Measurements from ENCODE around the gene RIMBP2.
"Not testable (repeated sequence)": the region's sequence is repeated elsewhere in the genome, so short reads cannot be mapped to it uniquely, and the experiment has no call there.

RIMBP2 gene

GRCh38 chr12:130650131-130650530 lies 66.0 kb downstream of the RIMBP2 start:
- no peak for DNase-seq

GRCh38 chr12:130649101-130650045 lies 66.7 kb downstream of the RIMBP2 start:
- DNase-seq = no peak

GRCh38 chr12:130647814-130648213 lies 68.3 kb downstream of the RIMBP2 start:
- no peak for DNase-seq

GRCh38 chr12:130646716-130647370 lies 69.3 kb downstream of the RIMBP2 start:
- no peak for DNase-seq

GRCh38 chr12:130646191-130646590 lies 69.9 kb downstream of the RIMBP2 start:
- DNase-seq = not testable (repeated sequence)

- no peak for DNase-seq
Observed at GRCh38 chr12:130645751-130646150, 70.3 kb downstream of the RIMBP2 start.

- DNase-seq = no peak
Observed at GRCh38 chr12:130644566-130644965, 71.5 kb downstream of the RIMBP2 start.

- DNase-seq = no peak
Observed at GRCh38 chr12:130644146-130644545, 72.0 kb downstream of the RIMBP2 start.

- DNase-seq = no peak
Observed at GRCh38 chr12:130642856-130643255, 73.2 kb downstream of the RIMBP2 start.

GRCh38 chr12:130641533-130642184 lies 74.4 kb downstream of the RIMBP2 start:
- no peak for DNase-seq

GRCh38 chr12:130640901-130641300 lies 75.2 kb downstream of the RIMBP2 start:
- DNase-seq = no peak

GRCh38 chr12:130640496-130640895 lies 75.6 kb downstream of the RIMBP2 start:
- DNase-seq = no peak

GRCh38 chr12:130639476-130640424 lies 76.3 kb downstream of the RIMBP2 start:
- DNase-seq = no peak

- no peak for DNase-seq
Observed at GRCh38 chr12:130636370-130636769, 79.7 kb downstream of the RIMBP2 start.

- no peak for DNase-seq
Observed at GRCh38 chr12:130634866-130635265, 81.2 kb downstream of the RIMBP2 start.

GRCh38 chr12:130633771-130634170 lies 82.3 kb downstream of the RIMBP2 start:
- DNase-seq = no peak

- no peak for DNase-seq
Observed at GRCh38 chr12:130632642-130633041, 83.5 kb downstream of the RIMBP2 start.

- DNase-seq = no peak
Observed at GRCh38 chr12:130628304-130628703, 87.8 kb downstream of the RIMBP2 start.

- DNase-seq = no peak
Observed at GRCh38 chr12:130627175-130627574, 88.9 kb downstream of the RIMBP2 start.

GRCh38 chr12:130626601-130627000 lies 89.5 kb downstream of the RIMBP2 start:
- no peak for DNase-seq

GRCh38 chr12:130625201-130625600 lies 90.9 kb downstream of the RIMBP2 start:
- no peak for DNase-seq

- no peak for DNase-seq
Observed at GRCh38 chr12:130622803-130623202, 93.3 kb downstream of the RIMBP2 start.
